GM10847 (cell line): ENCODE data around the gene TMED9.

Experiments used
- POLR2A ChIP-seq: IDR thresholded peaks from 2 replicates; pipeline ENCODE4 v1.6.1; 2011; ENCODE audit not compliant: insufficient read length; ENCODE audit errors: extremely low read depth

The TMED9 gene

GRCh38 chr5:177592010-177592834 is at the start of gene TMED9:
TSS of gene TMED9 (plus strand) at chr5:177592203. CDS start at chr5:177592215, 12 bp downstream.
- peak; percentile 95 for TF ChIP-seq POLR2A

DNA sequence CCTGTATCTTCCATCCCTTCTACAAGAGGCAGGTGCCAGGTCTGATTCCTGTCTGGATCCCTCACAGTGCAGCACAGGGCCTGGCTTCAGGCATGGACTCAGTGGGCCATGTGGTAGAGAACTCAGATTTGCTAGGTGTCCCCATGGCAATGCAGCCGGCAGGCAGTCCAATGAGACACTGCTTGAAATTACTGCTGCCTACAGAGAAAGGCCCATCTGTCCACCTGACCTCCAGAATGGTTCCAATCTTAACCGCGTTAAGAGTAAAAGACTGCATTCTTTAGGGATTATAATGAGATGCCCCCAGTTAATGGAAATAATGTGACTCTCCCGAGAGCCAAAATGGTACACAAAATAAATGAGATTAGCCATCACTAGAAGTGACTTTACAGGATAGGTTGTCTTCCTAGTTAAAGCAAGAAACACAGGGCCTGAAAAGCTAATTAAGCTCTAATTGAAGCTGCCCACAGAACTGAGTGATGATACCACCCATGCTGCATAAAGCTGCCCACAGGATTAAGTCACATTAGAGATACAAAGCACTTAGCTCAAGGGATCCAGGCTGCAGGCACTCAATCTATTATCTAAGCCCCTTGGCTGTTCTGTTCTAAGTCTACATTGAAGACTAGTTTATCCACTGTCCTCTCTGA is 49.1 kb upstream of the TMED9 start:
- TF ChIP-seq POLR2A, result no peak

DNA sequence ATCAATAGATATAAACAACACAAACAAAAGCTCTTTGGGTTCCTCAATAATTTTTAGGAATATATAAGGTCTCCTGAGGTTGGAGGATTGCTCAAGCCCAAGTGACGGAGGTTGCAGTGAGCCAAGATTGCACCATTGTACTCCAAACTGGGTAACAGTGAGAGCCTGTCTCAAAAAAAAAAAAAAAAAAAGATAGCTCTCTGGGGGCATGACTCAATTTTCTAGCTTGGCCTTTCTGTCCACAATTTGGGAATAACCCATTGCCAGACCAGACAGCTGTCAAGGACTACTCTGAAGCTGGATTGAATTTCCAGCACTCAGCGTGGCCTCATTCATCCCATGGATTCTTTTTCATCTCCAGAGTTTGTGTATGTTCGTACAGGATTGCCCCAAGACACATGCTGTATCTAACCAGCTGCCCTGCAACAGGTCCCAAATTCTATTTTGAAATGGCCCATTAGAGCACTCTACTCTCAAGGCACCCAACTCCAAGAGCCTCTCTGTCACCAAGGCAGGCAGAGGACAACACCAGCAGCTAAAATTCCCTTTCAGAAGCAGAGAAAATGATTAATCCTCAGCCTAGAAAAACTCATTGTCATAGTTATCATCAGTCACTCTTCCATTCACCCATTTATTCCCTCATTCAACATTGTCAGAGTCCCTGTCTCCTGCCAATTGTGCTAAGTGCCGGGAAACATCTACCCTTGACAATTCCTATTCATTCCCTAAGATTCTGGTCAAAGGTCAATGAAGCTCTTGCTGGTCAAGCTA is 46.3 kb upstream of the TMED9 start:
- TF ChIP-seq POLR2A, result no peak

DNA sequence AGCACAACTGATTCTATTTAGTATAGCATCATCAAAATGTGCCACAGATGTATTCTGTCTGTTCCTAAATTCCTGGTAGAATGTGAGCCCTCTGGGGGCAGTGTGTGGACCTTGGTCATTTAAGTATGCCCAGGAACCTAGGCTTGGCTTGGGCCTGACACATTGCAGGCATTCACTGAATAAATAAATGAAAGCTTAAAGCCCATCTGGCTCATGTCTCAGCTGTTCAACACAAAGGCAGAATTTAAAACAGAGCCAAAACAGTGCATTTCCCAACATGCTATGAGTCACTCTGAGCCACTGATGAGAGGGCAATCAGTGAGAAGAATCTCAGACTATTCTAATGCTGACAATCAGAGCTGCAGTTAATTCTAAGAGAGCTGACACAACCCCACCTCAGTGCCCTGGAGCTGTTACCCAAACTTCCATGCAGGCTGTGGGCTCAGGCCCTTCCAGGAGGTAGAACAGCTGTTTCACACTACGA is 45.7 kb upstream of the TMED9 start:
- no peak for TF ChIP-seq POLR2A

DNA sequence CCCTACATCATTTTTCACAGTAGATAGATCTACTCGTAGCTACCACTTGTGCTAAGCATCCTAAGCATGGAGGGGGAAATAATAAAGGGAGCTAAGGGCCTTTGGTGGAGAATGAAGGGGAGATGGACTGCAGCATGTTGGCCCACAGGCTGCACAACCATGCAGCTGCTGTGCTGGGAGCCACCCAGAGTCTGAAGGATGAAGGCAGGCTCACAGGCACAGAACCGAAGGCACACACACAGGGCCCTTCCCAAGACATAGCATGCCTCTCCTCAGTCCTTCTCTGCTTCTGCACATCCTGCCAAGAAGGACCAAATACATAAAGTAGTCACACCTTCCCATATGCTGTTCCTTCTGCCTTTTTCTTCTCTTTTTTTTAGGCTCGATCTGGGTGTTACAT is 44.3 kb upstream of the TMED9 start:
- TF ChIP-seq POLR2A, result no peak

DNA sequence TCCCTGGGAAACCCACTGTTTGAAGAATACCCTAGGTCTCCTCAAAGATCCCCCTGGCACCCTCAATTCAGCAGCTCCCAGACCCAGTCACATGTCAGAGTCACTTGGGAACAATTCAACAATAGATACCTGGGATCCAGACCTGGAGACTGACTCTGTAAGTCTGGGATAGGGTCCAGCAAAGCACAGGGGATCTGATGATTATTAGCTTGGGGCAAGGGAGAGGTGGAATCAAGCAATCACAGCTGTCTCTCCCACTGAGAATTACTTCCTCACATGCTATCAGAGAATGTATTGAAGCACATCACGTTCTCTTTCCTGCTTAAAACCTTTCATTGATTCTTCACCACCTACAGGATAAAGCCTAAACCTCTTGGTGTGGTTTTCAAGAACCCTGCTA is 43.5 kb upstream of the TMED9 start:
- TF ChIP-seq POLR2A, result no peak

- TF ChIP-seq POLR2A, result no peak
Observed at GRCh38 chr5:177550122-177550521, 41.9 kb upstream of the TMED9 start.

DNA sequence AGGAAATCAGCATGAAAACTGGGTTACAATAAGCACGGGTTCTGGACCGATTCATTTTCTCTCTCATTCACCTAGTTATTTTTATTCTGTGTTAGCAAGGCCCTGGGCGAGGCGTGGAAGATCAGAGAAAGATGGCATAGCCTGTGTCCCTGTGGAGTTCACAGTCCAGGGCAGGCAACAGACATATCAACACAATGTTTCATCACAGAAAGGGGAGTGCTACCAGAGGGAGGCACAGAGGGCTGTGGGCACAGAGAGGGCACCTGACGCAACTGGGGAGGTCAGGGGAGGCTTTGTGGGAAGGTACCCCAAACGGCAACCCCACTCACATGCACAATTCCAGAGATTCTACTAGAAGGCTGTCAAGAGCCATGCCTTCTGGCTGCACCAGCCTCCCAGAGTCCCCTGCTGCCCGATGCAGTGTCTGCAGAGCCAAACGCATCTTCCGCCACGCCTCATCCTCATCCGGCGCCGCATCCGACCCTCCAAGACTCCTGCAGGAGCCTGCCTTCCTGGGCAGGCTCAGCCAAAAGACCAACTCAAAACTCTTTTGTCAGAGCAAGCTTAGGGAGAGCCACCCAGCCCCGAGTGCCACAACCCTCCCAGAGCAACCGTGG is 39.1 kb upstream of the TMED9 start:
- TF ChIP-seq POLR2A, result no peak

DNA sequence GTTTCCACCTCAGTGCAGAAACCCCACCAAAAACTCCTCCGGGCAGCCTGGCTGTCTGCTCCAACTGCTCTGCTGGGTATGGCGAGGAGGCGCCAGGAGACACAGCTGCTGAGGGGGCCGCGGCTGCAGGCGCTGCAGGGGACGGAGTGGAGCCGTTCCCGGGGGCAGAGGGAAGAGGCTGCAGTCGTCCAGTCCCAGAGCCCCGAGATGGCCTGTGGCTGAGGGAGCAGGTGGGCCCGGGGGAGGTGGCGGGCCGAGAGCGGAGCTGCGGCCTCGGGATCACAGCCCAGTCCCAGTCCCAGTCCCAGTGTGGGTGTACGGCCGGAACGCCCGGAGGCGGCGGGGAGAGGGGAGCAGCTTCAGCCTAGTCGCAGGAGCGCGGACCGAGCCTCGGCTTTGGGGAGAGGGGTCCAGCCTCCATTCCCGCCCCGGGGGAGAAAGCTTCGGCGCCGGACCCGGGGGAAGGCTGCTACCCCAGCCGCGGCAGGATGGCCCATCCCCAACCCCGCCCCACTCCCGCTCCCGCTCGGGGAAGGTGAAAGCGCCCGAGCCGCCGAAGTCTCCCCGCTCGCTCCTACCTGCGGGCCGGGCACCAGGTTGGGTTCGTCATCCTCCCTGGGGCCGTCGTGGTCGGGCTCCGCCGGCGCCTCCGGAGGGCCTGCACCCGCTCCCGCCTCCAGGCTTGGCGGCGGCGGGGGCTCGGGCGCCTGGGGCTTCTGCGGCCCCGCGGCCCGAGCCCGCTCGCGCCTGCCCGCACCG is 38.2 kb upstream of the TMED9 start:
- no peak for TF ChIP-seq POLR2A

DNA sequence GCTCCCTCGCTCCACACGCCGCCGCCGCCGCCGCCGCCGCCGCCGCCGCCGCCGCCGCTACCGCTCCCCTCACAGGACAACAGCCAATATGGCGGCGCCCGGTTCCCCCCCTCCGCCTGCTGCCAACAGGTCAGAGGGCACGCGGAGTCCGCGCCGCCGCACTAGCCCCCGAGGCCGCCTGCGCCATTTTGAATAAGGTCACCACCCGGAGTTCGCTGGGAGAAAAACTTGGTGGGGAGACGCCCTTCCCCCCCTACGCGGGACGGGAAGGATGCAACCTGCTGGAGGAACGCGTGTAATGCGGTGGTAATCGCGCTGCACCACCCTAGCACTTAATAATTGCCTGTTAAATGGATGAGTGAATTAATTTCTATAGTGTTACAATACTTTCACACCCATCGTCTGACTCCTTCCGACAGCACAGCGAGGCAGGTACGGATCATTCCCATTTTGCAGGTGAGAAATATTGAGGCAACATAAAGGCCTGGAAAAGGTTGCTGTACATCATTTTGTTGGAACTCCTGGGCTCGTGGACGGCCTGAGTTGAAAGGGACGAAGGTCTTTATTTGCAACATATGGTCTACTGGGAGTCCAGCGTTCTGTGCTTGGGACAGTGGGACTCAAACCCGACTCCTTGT is 37.4 kb upstream of the TMED9 start, which contains the start of gene FAM193B:
TSS of gene FAM193B (minus strand) at position 90 of the 638 bp plus-strand sequence. CDS start 105 bp downstream, outside the sequence.
- TF ChIP-seq POLR2A, result peak; percentile 24

GRCh38 chr5:177555228-177555627 is 36.8 kb upstream of the TMED9 start:
- TF ChIP-seq POLR2A, result no peak

- no peak for TF ChIP-seq POLR2A
Observed at GRCh38 chr5:177555665-177556064, 36.3 kb upstream of the TMED9 start.

GRCh38 chr5:177557041-177557647 is 34.9 kb upstream of the TMED9 start:
- no peak for TF ChIP-seq POLR2A

GRCh38 chr5:177557796-177558195 is 34.2 kb upstream of the TMED9 start:
- no peak for TF ChIP-seq POLR2A

GRCh38 chr5:177565046-177565445 is 27.0 kb upstream of the TMED9 start:
- no peak for TF ChIP-seq POLR2A
